Measurements from ENCODE around the gene ZNF346.

Gene ZNF346

GRCh38 chr5:177096162-177097015 lies 73.9 kb downstream of the ZNF346 start:
- no peak for DNase-seq

- DNase-seq, result no peak
Observed at GRCh38 chr5:177097016-177097985, 74.8 kb downstream of the ZNF346 start.

- no peak for DNase-seq
Observed at GRCh38 chr5:177098120-177098469, 75.6 kb downstream of the ZNF346 start.

- DNase-seq, result no peak
Observed at GRCh38 chr5:177098470-177099141, 76.1 kb downstream of the ZNF346 start.

GRCh38 chr5:177099422-177100093 lies 77.1 kb downstream of the ZNF346 start:
- DNase-seq, result no peak

- no peak for DNase-seq
Observed at GRCh38 chr5:177100714-177101121, 78.2 kb downstream of the ZNF346 start.

- no peak for DNase-seq
Observed at GRCh38 chr5:177103523-177104253, 81.2 kb downstream of the ZNF346 start.

- no peak for DNase-seq
Observed at GRCh38 chr5:177105691-177106476, 83.4 kb downstream of the ZNF346 start.

GRCh38 chr5:177107159-177107558 lies 84.7 kb downstream of the ZNF346 start:
- no peak for DNase-seq

GRCh38 chr5:177109810-177110209 lies 87.3 kb downstream of the ZNF346 start:
- no peak for DNase-seq

- peak; percentile 68 for DNase-seq
Observed at GRCh38 chr5:177111720-177112394, 89.4 kb downstream of the ZNF346 start.

- DNase-seq, result no peak
Observed at GRCh38 chr5:177112589-177113220, 90.2 kb downstream of the ZNF346 start.

GRCh38 chr5:177113566-177114424 lies 91.3 kb downstream of the ZNF346 start:
- DNase-seq, result peak; percentile 82

GRCh38 chr5:177116631-177117373 lies 94.3 kb downstream of the ZNF346 start:
- peak; percentile 87 for DNase-seq

- DNase-seq, result no peak
Observed at GRCh38 chr5:177117441-177118045, 95.0 kb downstream of the ZNF346 start.

- DNase-seq, result no peak
Observed at GRCh38 chr5:177122566-177122965, 100.1 kb downstream of the ZNF346 start.

- DNase-seq, result no peak
Observed at GRCh38 chr5:177123789-177124485, 101.4 kb downstream of the ZNF346 start.
